ENCODE data around the gene NF1.

NF1 gene

DNA sequence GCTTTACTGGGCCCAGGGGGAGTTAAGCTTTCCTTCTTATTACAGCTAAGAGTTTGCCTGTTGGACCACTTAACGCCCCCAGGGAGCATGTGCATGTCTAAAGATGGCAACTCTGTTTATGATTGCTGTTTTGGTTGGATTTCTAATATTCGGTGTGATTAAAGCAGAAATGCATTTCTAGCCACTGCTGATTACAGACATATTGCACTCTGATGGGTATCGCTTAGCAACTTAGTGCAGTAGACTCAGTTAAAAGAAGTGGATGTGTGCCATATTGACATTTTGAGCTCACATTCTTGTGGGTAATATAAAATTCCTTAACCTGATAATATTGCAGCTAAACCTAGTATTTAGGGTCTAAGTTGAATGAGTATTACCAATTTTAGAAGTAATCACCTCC is 4.2 kb downstream of the NF1 start:
- TF ChIP-seq TAF1 (IDR thresholded peaks at IDR 0.05; ENCODE audit: borderline replicate concordance, insufficient read depth, low read length) (no peak), FOXP2 (optimal IDR thresholded peaks at IDR 0.05; ENCODE audit: borderline replicate concordance, extremely low read depth, extremely low read length, insufficient read depth) (no peak), POLR2AphosphoS5 (IDR thresholded peaks at IDR 0.05; ENCODE audit: low read depth, low read length) (no peak), SIN3A (IDR thresholded peaks at IDR 0.05; ENCODE audit: borderline replicate concordance, insufficient read depth, low read length) (no peak)
- TF ChIP-seq, protein P1, sequence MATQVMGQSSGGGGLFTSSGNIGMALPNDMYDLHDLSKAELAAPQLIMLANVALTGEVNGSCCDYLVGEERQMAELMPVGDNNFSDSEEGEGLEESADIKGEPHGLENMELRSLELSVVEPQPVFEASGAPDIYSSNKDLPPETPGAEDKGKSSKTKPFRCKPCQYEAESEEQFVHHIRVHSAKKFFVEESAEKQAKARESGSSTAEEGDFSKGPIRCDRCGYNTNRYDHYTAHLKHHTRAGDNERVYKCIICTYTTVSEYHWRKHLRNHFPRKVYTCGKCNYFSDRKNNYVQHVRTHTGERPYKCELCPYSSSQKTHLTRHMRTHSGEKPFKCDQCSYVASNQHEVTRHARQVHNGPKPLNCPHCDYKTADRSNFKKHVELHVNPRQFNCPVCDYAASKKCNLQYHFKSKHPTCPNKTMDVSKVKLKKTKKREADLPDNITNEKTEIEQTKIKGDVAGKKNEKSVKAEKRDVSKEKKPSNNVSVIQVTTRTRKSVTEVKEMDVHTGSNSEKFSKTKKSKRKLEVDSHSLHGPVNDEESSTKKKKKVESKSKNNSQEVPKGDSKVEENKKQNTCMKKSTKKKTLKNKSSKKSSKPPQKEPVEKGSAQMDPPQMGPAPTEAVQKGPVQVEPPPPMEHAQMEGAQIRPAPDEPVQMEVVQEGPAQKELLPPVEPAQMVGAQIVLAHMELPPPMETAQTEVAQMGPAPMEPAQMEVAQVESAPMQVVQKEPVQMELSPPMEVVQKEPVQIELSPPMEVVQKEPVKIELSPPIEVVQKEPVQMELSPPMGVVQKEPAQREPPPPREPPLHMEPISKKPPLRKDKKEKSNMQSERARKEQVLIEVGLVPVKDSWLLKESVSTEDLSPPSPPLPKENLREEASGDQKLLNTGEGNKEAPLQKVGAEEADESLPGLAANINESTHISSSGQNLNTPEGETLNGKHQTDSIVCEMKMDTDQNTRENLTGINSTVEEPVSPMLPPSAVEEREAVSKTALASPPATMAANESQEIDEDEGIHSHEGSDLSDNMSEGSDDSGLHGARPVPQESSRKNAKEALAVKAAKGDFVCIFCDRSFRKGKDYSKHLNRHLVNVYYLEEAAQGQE (IDR thresholded peaks at IDR 0.05; ENCODE audit: insufficient read depth in 1 of 2, low read depth in 2 of 2, low read length in 2 of 2) = no peak

DNA sequence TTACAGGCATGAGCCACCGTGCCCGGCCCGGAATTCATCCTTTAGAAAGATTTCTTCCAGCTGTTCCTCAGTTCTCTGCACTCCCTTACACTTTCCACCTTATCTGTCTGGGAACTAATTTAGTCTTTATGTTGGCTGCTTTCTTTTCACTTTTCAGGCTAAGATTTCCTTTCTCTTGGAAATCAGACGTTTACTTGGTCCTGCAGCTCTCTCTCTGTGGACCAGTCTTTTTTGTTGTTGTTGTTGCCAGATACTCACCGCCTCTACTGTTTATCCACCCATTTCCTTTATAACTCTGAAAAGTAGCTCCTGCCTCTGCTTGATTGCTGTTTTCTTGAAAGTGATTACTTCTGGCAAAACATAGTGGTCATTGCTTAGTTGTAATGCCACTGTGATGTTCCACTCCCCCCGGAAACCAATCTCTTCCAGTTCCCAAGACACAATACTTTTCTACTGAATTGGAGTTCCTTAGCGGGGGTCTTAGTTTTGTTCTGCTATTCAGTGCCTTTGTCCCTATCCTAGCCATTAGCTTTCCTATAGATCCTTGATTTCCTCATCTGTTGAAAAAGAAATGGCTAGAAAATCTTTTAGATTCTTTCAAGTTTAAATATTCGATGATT is 6.2 kb downstream of the NF1 start:
- TF ChIP-seq FOXP2 (optimal IDR thresholded peaks at IDR 0.05; ENCODE audit: borderline replicate concordance, extremely low read depth, extremely low read length, insufficient read depth) (no peak), SIN3A (IDR thresholded peaks at IDR 0.05; ENCODE audit: borderline replicate concordance, insufficient read depth, low read length) (no peak), TAF1 (IDR thresholded peaks at IDR 0.05; ENCODE audit: borderline replicate concordance, insufficient read depth, low read length) (no peak), POLR2AphosphoS5 (IDR thresholded peaks at IDR 0.05; ENCODE audit: low read depth, low read length) (no peak)
- TF ChIP-seq, protein P1 (IDR thresholded peaks at IDR 0.05; ENCODE audit: insufficient read depth in 1 of 2, low read depth in 2 of 2, low read length in 2 of 2) = no peak

DNA sequence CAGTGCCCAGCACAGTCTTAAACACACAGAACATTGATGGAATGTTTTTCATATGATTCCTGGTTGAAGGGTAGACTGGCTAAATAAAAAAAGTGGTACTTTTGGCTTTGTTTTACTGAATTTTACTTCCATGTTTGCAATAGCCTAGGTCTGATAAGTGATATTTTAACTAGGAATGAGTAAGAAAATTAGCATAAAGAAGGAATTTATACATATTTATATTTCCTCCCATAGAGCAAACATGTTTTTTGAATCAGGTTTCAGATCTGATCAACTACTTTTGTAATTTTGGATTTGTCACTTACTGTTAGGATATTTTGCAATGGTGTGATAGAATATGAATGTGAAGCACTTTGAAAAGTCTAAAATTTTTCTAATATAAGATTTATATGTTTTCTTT is 7.2 kb downstream of the NF1 start:
- TF ChIP-seq, protein P1 (IDR thresholded peaks at IDR 0.05; ENCODE audit: insufficient read depth in 1 of 2, low read depth in 2 of 2, low read length in 2 of 2) = no peak
- TF ChIP-seq FOXP2 (optimal IDR thresholded peaks at IDR 0.05; ENCODE audit: borderline replicate concordance, extremely low read depth, extremely low read length, insufficient read depth) (no peak), POLR2AphosphoS5 (IDR thresholded peaks at IDR 0.05; ENCODE audit: low read depth, low read length) (no peak), TAF1 (IDR thresholded peaks at IDR 0.05; ENCODE audit: borderline replicate concordance, insufficient read depth, low read length) (no peak), SIN3A (IDR thresholded peaks at IDR 0.05; ENCODE audit: borderline replicate concordance, insufficient read depth, low read length) (no peak)

DNA sequence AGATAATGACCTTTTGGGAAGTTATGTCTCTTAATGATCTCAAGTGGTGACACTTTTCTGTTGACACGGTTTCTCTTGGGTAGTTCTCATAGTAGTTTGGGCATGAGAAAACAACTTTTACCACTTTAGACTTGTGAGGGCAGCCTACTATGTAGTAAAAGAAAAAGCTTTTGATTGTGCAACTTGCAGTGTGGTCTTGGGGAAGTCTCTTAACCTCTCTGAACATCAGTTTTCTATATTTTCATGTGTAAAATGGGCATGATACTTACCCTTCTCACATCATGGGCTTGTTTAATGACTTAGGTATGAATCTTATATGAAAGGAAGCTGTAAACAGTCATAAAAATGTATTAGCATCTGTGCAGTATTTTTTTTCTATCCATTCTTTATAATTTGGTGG is 11.2 kb downstream of the NF1 start:
- TF ChIP-seq TAF1 (IDR thresholded peaks at IDR 0.05; ENCODE audit: borderline replicate concordance, insufficient read depth, low read length) (no peak), POLR2AphosphoS5 (IDR thresholded peaks at IDR 0.05; ENCODE audit: low read depth, low read length) (no peak), FOXP2 (optimal IDR thresholded peaks at IDR 0.05; ENCODE audit: borderline replicate concordance, extremely low read depth, extremely low read length, insufficient read depth) (no peak), SIN3A (IDR thresholded peaks at IDR 0.05; ENCODE audit: borderline replicate concordance, insufficient read depth, low read length) (no peak)
- TF ChIP-seq, protein P1 (IDR thresholded peaks at IDR 0.05; ENCODE audit: insufficient read depth in 1 of 2, low read depth in 2 of 2, low read length in 2 of 2) = no peak
